Upper lobe of left lung (tissue), 6 donors: Measurements from ENCODE around the gene LPCAT3. TPM values are rescaled to one million over a fixed set of nuclear protein-coding genes. Genes with fewer than 3 reads are reported as not detected.
A peak's percentile ranks its signal among the peaks of the same experiment; 100 is the strongest.

ENCODE experiments used
- ATAC-seq, 2 donors: fragments of 200-7000 bp; cut with Tn5 transposase; one replicate each; pipeline ENCODE4 v1.9.1; 2022; ENCODE audit warnings: mild to moderate bottlenecking in 2 of 2, moderate library complexity in 2 of 2; ENCODE audit not compliant: low FRiP score in 2 of 2
- DNase-seq, 2 donors: peaks; one replicate each; pipeline ENCODE4 v3.0.0-alpha.2; 2019 to 2020
- H3K27ac ChIP-seq, 4 donors: fragments of 200-600 bp; sonication (generic); one replicate each; pipeline ENCODE4 v1.5.1; 2016 to 2019
- H3K27me3 ChIP-seq, 4 donors: fragments of 200-600 bp; sonication (generic); one replicate each; pipeline ENCODE4 v1.5.1; 2017 to 2019
- H3K36me3 ChIP-seq, 4 donors: fragments of 200-600 bp; sonication (generic); one replicate each; pipeline ENCODE4 v1.5.1; 2016 to 2019
- H3K4me1 ChIP-seq, 4 donors: fragments of 200-600 bp; sonication (generic); one replicate each; pipeline ENCODE4 v1.5.1; 2018 to 2019
- H3K4me3 ChIP-seq, 4 donors: fragments of 200-600 bp; sonication (generic); one replicate each; pipeline ENCODE4 v1.5.1; 2017 to 2019; ENCODE audit warnings: mild to moderate bottlenecking in 2 of 4, moderate library complexity in 1 of 4
- H3K9me3 ChIP-seq, 4 donors: fragments of 200-600 bp; sonication (generic); one replicate each; pipeline ENCODE4 v1.5.1; 2018 to 2019
- CTCF ChIP-seq, 6 experiments: fragments of 450-650 bp in 4 of 6; fragments of 200-600 bp in 2 of 6; sonication (generic) in 2 of 6; IDR thresholded peaks; one replicate each; pipeline ENCODE4 v1.5.1; 2016 to 2019; ENCODE audit warnings: antibody characterized with exemption in 6 of 6
- EP300 ChIP-seq, 4 donors: sonication (generic); formaldehyde crosslinking; IDR thresholded peaks; one replicate each; pipeline ENCODE4 v1.5.1; 2017; ENCODE audit warnings: antibody characterized with exemption in 4 of 4, control low read depth in 2 of 4
- POLR2A ChIP-seq, 4 donors: fragments of 450-650 bp; IDR thresholded peaks; one replicate each; pipeline ENCODE4 v1.5.1; 2016 to 2017; ENCODE audit warnings: antibody characterized with exemption in 4 of 4, mild to moderate bottlenecking in 2 of 4
- POLR2AphosphoS5 ChIP-seq, 2 donors: sonication (generic); formaldehyde crosslinking; IDR thresholded peaks; one replicate each; pipeline ENCODE4 v1.5.1; 2017; ENCODE audit warnings: antibody characterized with exemption in 2 of 2
- WGBS, 2 donors: methylation state at CpG; one replicate each; pipeline ENCODE4 v1.1.5; 2017 to 2018; 5-methylcytosine and 5-hydroxymethylcytosine counted together
- total RNA-seq, 6 donors: library from RNA; depleted of rRNA in 4 of 6; stranded (reverse); fragments of >200 nt in 4 of 6; gene quantifications; one replicate each; pipeline versions ENCODE4 v1.1.0 to v1.2.1, GENCODE V29; 2016 to 2021
- donor health status: DM: no; HTN: no; CAD: no; lungs with moderate emphysema.
- donor health status: DM: no; HTN: yes; CAD: no; lungs with severe emphysema.

Gene LPCAT3
- total RNA-seq, 6 donors from 2014 or later = 56.3 to 110 (median 84.1) TPM

- Histone ChIP-seq H3K4me1 (peaks cover 13 to 36% (median 22%) of the 10 kb centered on the region in 4 donors), H3K27ac (no peak overlapping the region), H3K27me3 (no peaks in the 10 kb centered on the region), H3K9me3 (no peaks in the 10 kb centered on the region), H3K4me3 (no peak overlapping the region), H3K36me3 (peaks cover 0 to 16% (median under 1%) of the 10 kb centered on the region in 4 donors)
- DNase-seq (no peak), ATAC-seq (no peak)
- TF ChIP-seq EP300 (IDR thresholded peaks at IDR 0.05) = no peak
- TF ChIP-seq POLR2A (IDR thresholded peaks at IDR 0.05) = no peak
- TF ChIP-seq CTCF (IDR thresholded peaks at IDR 0.05) = no peak
- no peak for TF ChIP-seq POLR2AphosphoS5 (IDR thresholded peaks at IDR 0.05)
- WGBS, 2 donors = 66 to 88% methylated on average over 2 of the region's 2 CpGs
Measured at GRCh38 chr12:7004287-7004803, 13.9 kb downstream of the LPCAT3 start.

GRCh38 chr12:7001921-7002591, 16.2 kb downstream of the LPCAT3 start:
- peaks cover 2 to 31% (median 6%) of the 10 kb centered on the region in 4 donors for H3K36me3 ChIP-seq
- no peak overlapping the region for H3K27ac ChIP-seq
- no peak overlapping the region for H3K4me3 ChIP-seq
- ATAC-seq = no peak
- DNase-seq = no peak
- no peaks in the 10 kb centered on the region for H3K27me3 ChIP-seq
- peaks cover 0 to 19% (median 4%) of the 10 kb centered on the region in 4 donors for H3K4me1 ChIP-seq
- WGBS, 2 donors = 74 to 84% methylated on average over 7 of the region's 7 CpGs
- TF ChIP-seq POLR2AphosphoS5 (IDR thresholded peaks at IDR 0.05) = no peak
- TF ChIP-seq POLR2A (IDR thresholded peaks at IDR 0.05) = no peak
- TF ChIP-seq EP300 (IDR thresholded peaks at IDR 0.05) = no peak
- TF ChIP-seq CTCF (IDR thresholded peaks at IDR 0.05) = no peak
- H3K9me3 ChIP-seq = no peaks in the 10 kb centered on the region

GRCh38 chr12:6998715-6999451, 19.4 kb downstream of the LPCAT3 start:
- Histone ChIP-seq H3K27ac (peak overlapping the region in 2 of 4 donors; percentile 2 to 23), H3K27me3 (no peaks in the 10 kb centered on the region), H3K4me3 (no peak overlapping the region), H3K4me1 (peaks cover 0 to 13% (median 5%) of the 10 kb centered on the region in 4 donors), H3K9me3 (no peaks in the 10 kb centered on the region), H3K36me3 (peaks cover 5 to 38% (median 10%) of the 10 kb centered on the region in 4 donors)
- TF ChIP-seq POLR2AphosphoS5 (IDR thresholded peaks at IDR 0.05) (no peak), EP300 (IDR thresholded peaks at IDR 0.05) (no peak), CTCF (IDR thresholded peaks at IDR 0.05) (no peak), POLR2A (IDR thresholded peaks at IDR 0.05) (no peak)
- ATAC-seq (peak in 1 of 2 donors; percentile 66), DNase-seq (no peak)

GRCh38 chr12:6996040-6996441, 22.2 kb downstream of the LPCAT3 start:
- DNase-seq (no peak), ATAC-seq (peak in 1 of 2 donors; percentile 12)
- no peak overlapping the region for H3K4me3 ChIP-seq
- H3K9me3 ChIP-seq = no peaks in the 10 kb centered on the region
- H3K4me1 ChIP-seq = peaks cover 0 to 7% (median 4%) of the 10 kb centered on the region in 4 donors
- H3K36me3 ChIP-seq = peaks cover 5 to 49% (median 11%) of the 10 kb centered on the region in 4 donors
- no peak overlapping the region for H3K27ac ChIP-seq
- 67 to 68% methylated on average over 2 of the region's 2 CpGs for WGBS, 2 donors
- TF ChIP-seq EP300 (IDR thresholded peaks at IDR 0.05) (no peak), CTCF (IDR thresholded peaks at IDR 0.05) (no peak)
- H3K27me3 ChIP-seq = no peaks in the 10 kb centered on the region
